Endometrial microvascular endothelial cells (primary cell): ENCODE measurements around the gene THSD4. TPM values are rescaled to one million over a fixed set of nuclear protein-coding genes. Genes with fewer than 3 reads are reported as not detected.

Source experiments
- in situ Hi-C: cut with HindIII; loops from 2 replicates; pipeline ENCODE4 v1.10.0; 2017; ENCODE audit warnings: low sequenced_read_pairs, low pct_unique_long_range_greater_than_20kb; ENCODE audit errors: inconsistent ontology term
- total RNA-seq: library from RNA; depleted of rRNA; stranded (reverse); fragments of >200 nt; gene quantifications from one replicate; pipeline ENCODE4 v1.2.3, GENCODE V29; 2015; ENCODE audit errors: inconsistent ontology term

THSD4 gene
- total RNA-seq, 1 donor from 2014 or later, result 45.7 TPM

- in situ Hi-C loops, result no loop called here
Observed at GRCh38 chr15:71501344-71502076, 386.2 kb downstream of the THSD4 start.

GRCh38 chr15:71502077-71502432, 386.8 kb downstream of the THSD4 start:
- in situ Hi-C loops, result no loop called here

- in situ Hi-C loops, result no loop called here
Observed at GRCh38 chr15:71505962-71506361, 390.7 kb downstream of the THSD4 start.

GRCh38 chr15:71506946-71507345, 391.7 kb downstream of the THSD4 start:
- in situ Hi-C loops, result no loop called here

- in situ Hi-C loops, result no loop called here
Observed at GRCh38 chr15:71508081-71508682, 392.9 kb downstream of the THSD4 start.

GRCh38 chr15:71509139-71509538, 393.9 kb downstream of the THSD4 start:
- in situ Hi-C loops, result no loop called here

GRCh38 chr15:71510763-71511162, 395.5 kb downstream of the THSD4 start:
- in situ Hi-C loops, result no loop called here

- in situ Hi-C loops, result no loop called here
Observed at GRCh38 chr15:71511796-71512681, 396.8 kb downstream of the THSD4 start.

- in situ Hi-C loops, result no loop called here
Observed at GRCh38 chr15:71512682-71513006, 397.4 kb downstream of the THSD4 start.

GRCh38 chr15:71515375-71516186, 400.3 kb downstream of the THSD4 start:
- in situ Hi-C loops, result no loop called here

GRCh38 chr15:71517751-71518150, 402.5 kb downstream of the THSD4 start:
- in situ Hi-C loops, result no loop called here

- in situ Hi-C loops, result no loop called here
Observed at GRCh38 chr15:71518661-71519060, 403.4 kb downstream of the THSD4 start.

GRCh38 chr15:71526060-71526820, 411.0 kb downstream of the THSD4 start:
- in situ Hi-C loops, result no loop called here

- in situ Hi-C loops, result no loop called here
Observed at GRCh38 chr15:71529361-71529760, 414.1 kb downstream of the THSD4 start.

- in situ Hi-C loops, result no loop called here
Observed at GRCh38 chr15:71530116-71530515, 414.8 kb downstream of the THSD4 start.

- in situ Hi-C loops, result no loop called here
Observed at GRCh38 chr15:71532994-71533393, 417.7 kb downstream of the THSD4 start.

- in situ Hi-C loops, result no loop called here
Observed at GRCh38 chr15:71538181-71538580, 422.9 kb downstream of the THSD4 start.

- in situ Hi-C loops, result no loop called here
Observed at GRCh38 chr15:71541746-71542145, 426.5 kb downstream of the THSD4 start.
